Hepatocyte (in vitro differentiated cells): ENCODE data around the gene ZMIZ1. TPM values are rescaled to one million over a fixed set of nuclear protein-coding genes. Genes with fewer than 3 reads are reported as not detected.

Experiments
- DNase-seq: peaks from one replicate; pipeline ENCODE4 v3.0.0-alpha.2; 2016; ENCODE audit warnings: low spot score
- H2AFZ ChIP-seq: fragments of 200-600 bp; sonication (generic); 2 replicates; pipeline ENCODE4 v1.6.0; 2016; ENCODE audit warnings: antibody characterized with exemption, mild to moderate bottlenecking
- H3K27ac ChIP-seq: fragments of 200-600 bp; sonication (generic); 2 replicates; pipeline ENCODE4 v1.5.1; 2016; ENCODE audit warnings: mild to moderate bottlenecking
- H3K27me3 ChIP-seq: fragments of 200-600 bp; sonication (generic); 2 replicates; pipeline ENCODE4 v1.6.1; 2016
- H3K36me3 ChIP-seq: fragments of 200-600 bp; sonication (generic); replicated peaks from 2 replicates; pipeline ENCODE4 v1.5.1; 2016; ENCODE audit warnings: low read depth; ENCODE audit not compliant: insufficient read depth
- H3K4me1 ChIP-seq: fragments of 200-600 bp; sonication (generic); 2 replicates; pipeline ENCODE4 v1.5.1; 2016; ENCODE audit warnings: mild to moderate bottlenecking, moderate library complexity; ENCODE audit not compliant: insufficient read depth
- H3K4me2 ChIP-seq: fragments of 200-600 bp; sonication (generic); 2 replicates; pipeline ENCODE4 v1.6.0; 2016
- H3K4me3 ChIP-seq: fragments of 200-600 bp; sonication (generic); 2 replicates; pipeline ENCODE4 v1.5.1; 2016; ENCODE audit warnings: mild to moderate bottlenecking
- H3K79me2 ChIP-seq: fragments of 200-600 bp; sonication (generic); 2 replicates; pipeline ENCODE4 v1.6.0; 2017; ENCODE audit warnings: mild to moderate bottlenecking
- H3K9me2 ChIP-seq: fragments of 200-600 bp; sonication (generic); replicated peaks from 2 replicates; pipeline ENCODE4 v1.6.0; 2017; ENCODE audit warnings: mild to moderate bottlenecking; ENCODE audit not compliant: insufficient read depth
- H3K9me3 ChIP-seq: fragments of 200-600 bp; sonication (generic); 2 replicates; pipeline ENCODE4 v1.5.1; 2016; ENCODE audit warnings: low read depth, mild to moderate bottlenecking
- H4K20me1 ChIP-seq: fragments of 200-600 bp; sonication (generic); 2 replicates; pipeline ENCODE4 v1.6.0; 2016; ENCODE audit warnings: mild to moderate bottlenecking; ENCODE audit not compliant: insufficient read depth, poor library complexity, severe bottlenecking
- CTCF ChIP-seq: fragments of 200-600 bp; sonication (generic); IDR thresholded peaks from 2 replicates; pipeline ENCODE4 v1.5.1; 2016; ENCODE audit warnings: antibody characterized with exemption, mild to moderate bottlenecking; ENCODE audit not compliant: poor library complexity
- EZH2 ChIP-seq: fragments of 200-600 bp; sonication (generic); IDR thresholded peaks from 2 replicates; pipeline ENCODE4 v1.6.1; 2016; ENCODE audit warnings: antibody characterized with exemption, mild to moderate bottlenecking, borderline replicate concordance
- EZH2phosphoT487 ChIP-seq: fragments of 200-600 bp; sonication (generic); IDR thresholded peaks from one replicate; pipeline ENCODE4 v1.6.1; 2018; ENCODE audit warnings: antibody characterized with exemption, mild to moderate bottlenecking, low read depth, moderate library complexity; ENCODE audit not compliant: unreplicated experiment, severe bottlenecking
- WGBS: methylation state at CpG from one replicate; pipeline ENCODE4 v1.1.6; 2016; ENCODE audit warnings: low lambda C conversion rate; ENCODE audit errors: missing lambda C conversion rate; 5-methylcytosine and 5-hydroxymethylcytosine counted together
- polyA plus RNA-seq: library from polyadenylated mRNA; unstranded; fragments of >200 nt; fragmentation: Nextera tagmentation; extraction: Ambion mirVana; gene quantifications from 2 replicates; pipeline ENCODE4 v1.2.1, GENCODE V29; 2016
- total RNA-seq: library from RNA; depleted of rRNA; stranded (reverse); fragments of >200 nt; gene quantifications from 2 replicates; pipeline ENCODE4 v1.2.3, GENCODE V29; 2014

The ZMIZ1 gene
- total and polyA plus RNA-seq, 2 experiments from 2014 or later: 30.9 to 32.4 TPM

- peak overlapping the region; percentile 88 for H3K27ac ChIP-seq
- H3K4me3 ChIP-seq: no peak overlapping the region
- H3K9me2 ChIP-seq: no peaks in the 10 kb centered on the region
- no peak overlapping the region for H2AFZ ChIP-seq
- TF ChIP-seq EZH2phosphoT487 (no peak), EZH2 (no peak), CTCF (no peak)
- no peaks in the 10 kb centered on the region for H3K36me3 ChIP-seq
- no peak for DNase-seq
- H3K27me3 ChIP-seq: no peaks in the 10 kb centered on the region
- no peaks in the 10 kb centered on the region for H3K9me3 ChIP-seq
- no peak overlapping the region for H3K4me2 ChIP-seq
- H3K4me1 ChIP-seq: peaks cover 32% of the 10 kb centered on the region
- 84% methylated on average over 11 of the region's 11 CpGs for WGBS
- peaks cover 100% of the 10 kb centered on the region for H3K79me2 ChIP-seq
- H4K20me1 ChIP-seq: peaks cover 100% of the 10 kb centered on the region
Observed at GRCh38 chr10:79095316-79095715, 26.6 kb downstream of the ZMIZ1 start.

- no peak overlapping the region for H2AFZ ChIP-seq
- peaks cover 100% of the 10 kb centered on the region for H4K20me1 ChIP-seq
- 91% methylated on average over 5 of the region's 5 CpGs for WGBS
- H3K79me2 ChIP-seq: peaks cover 100% of the 10 kb centered on the region
- H3K27me3 ChIP-seq: no peaks in the 10 kb centered on the region
- H3K27ac ChIP-seq: no peak overlapping the region
- no peaks in the 10 kb centered on the region for H3K9me3 ChIP-seq
- H3K4me2 ChIP-seq: no peak overlapping the region
- H3K4me3 ChIP-seq: no peak overlapping the region
- peaks cover 44% of the 10 kb centered on the region for H3K4me1 ChIP-seq
- no peaks in the 10 kb centered on the region for H3K36me3 ChIP-seq
- DNase-seq: no peak
- no peaks in the 10 kb centered on the region for H3K9me2 ChIP-seq
- no peak for TF ChIP-seq CTCF
- TF ChIP-seq EZH2: no peak
- no peak for TF ChIP-seq EZH2phosphoT487
Observed at GRCh38 chr10:79096514-79096913, 27.7 kb downstream of the ZMIZ1 start.

DNA sequence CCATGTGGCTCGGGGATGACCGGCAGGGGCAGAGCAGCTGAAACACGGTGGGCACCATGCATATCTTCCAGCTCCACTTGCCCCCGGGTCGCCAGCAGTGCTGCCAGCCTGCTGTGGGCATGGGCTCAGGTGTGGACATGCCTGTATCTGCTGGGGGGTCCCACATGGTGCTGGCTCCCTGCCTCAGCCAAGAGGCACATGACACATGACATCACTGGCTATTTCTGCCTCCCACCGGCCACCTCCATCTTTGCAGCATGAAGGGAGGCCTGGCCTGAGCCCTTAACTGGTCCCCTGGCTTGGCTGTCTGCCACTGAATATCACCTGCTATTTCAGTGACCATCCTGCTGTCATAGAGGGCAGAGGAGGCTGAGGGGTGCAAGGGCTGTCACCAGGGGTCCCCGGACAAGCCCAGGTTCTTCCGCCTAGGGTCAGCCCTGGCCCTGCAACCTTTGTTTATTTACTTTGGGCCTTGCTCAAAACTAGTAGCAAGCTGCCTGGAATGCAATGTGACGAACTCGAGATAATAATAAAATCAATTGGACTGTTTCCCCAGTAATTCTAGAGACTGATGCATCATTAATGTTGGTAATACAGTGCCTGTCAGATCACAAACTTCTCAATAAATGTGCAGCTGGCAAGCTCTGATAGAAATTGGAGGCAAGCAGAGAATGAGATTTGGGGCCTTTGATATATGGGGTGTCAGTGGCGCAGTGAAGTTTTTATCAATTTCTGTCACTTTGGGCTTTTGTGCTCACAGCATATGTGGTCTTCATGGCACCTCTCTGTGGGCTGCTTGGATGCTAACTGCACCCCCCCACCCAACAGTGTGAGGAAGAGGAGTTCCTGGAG lies 28.5 kb downstream of the ZMIZ1 start:
- DNase-seq: no peak
- no peak overlapping the region for H2AFZ ChIP-seq
- peaks cover 100% of the 10 kb centered on the region for H3K79me2 ChIP-seq
- H3K9me3 ChIP-seq: no peaks in the 10 kb centered on the region
- H3K9me2 ChIP-seq: no peaks in the 10 kb centered on the region
- peaks cover 51% of the 10 kb centered on the region for H3K4me1 ChIP-seq
- H3K4me3 ChIP-seq: no peak overlapping the region
- no peaks in the 10 kb centered on the region for H3K27me3 ChIP-seq
- WGBS: 79% methylated on average over 11 of the region's 11 CpGs
- TF ChIP-seq EZH2: no peak
- TF ChIP-seq CTCF: no peak
- no peak for TF ChIP-seq EZH2phosphoT487
- H3K27ac ChIP-seq: peak overlapping the region; percentile 34
- H3K4me2 ChIP-seq: no peak overlapping the region
- H3K36me3 ChIP-seq: no peaks in the 10 kb centered on the region
- H4K20me1 ChIP-seq: peaks cover 100% of the 10 kb centered on the region
